Measurements from ENCODE around the gene CBR3. TPM values are rescaled to one million over a fixed set of nuclear protein-coding genes. Genes with fewer than 3 reads are reported as not detected.
"Not testable (repeated sequence)": the region's sequence is repeated elsewhere in the genome, so short reads cannot be mapped to it uniquely, and the experiment has no call there.

Gene CBR3
- total RNA-seq, 6 donors from 2014 or later: 3.8 to 8.4 (median 6.2) TPM

DNA sequence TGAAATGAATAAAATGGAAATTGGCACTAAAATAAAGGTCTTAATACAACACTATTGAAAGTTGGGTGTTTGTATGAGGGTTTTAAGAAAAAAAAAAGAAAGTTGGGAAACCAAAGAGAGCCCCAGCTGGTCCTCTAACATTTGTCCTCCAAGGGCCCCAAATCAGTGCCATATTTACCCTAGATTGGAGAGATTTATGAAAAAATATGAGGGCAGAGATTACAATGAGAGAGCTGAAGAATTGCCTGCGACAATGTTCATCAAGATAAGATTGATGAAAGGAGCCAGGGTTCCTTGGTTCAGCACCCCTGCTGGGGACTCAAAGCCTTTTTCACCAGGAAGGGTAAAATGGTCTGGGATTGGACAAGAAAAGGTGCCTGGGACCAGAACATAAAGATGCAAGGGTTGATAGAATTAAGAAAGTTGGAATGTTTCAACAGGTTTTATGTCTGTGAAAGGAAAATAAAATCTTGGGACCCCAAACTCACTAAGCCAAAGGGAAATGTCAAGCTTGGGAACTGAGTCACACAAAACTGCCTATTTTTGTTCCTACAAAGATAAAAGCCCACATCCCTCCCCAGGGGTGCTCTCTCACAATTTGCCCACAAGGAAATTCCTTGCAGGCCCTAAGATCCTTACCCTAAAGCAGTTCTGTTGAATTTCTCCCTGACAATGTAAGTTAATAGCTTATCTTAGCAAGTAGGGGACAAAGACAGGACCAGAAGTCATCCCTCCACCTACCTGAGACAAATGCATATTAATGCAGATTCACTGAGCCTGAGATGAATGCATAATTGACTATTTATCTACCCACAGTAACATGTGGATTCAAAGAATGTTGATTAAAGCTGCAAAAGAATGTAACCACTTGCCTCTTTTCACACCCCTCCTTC is 38.2 kb upstream of the CBR3 start:
- no peak overlapping the region for H3K4me3 ChIP-seq
- peaks cover 0 to 14% (median 4%) of the 10 kb centered on the region in 4 donors for H3K9me3 ChIP-seq
- no peak for DNase-seq
- no peaks in the 10 kb centered on the region for H3K4me1 ChIP-seq
- no peak for TF ChIP-seq POLR2AphosphoS5 (IDR thresholded peaks at IDR 0.05)
- TF ChIP-seq POLR2A (IDR thresholded peaks at IDR 0.05): no peak
- no peak for TF ChIP-seq EP300 (IDR thresholded peaks at IDR 0.05)
- no peak for TF ChIP-seq CTCF (IDR thresholded peaks at IDR 0.05)
- ATAC-seq (ENCODE audit: low FRiP score in 2 of 2): no peak
- H3K36me3 ChIP-seq: no peaks in the 10 kb centered on the region
- WGBS, 2 donors: 78% methylated on average over 1 of the region's 1 CpG
- H3K27ac ChIP-seq: no peak overlapping the region
- H3K27me3 ChIP-seq: no peaks in the 10 kb centered on the region

DNA sequence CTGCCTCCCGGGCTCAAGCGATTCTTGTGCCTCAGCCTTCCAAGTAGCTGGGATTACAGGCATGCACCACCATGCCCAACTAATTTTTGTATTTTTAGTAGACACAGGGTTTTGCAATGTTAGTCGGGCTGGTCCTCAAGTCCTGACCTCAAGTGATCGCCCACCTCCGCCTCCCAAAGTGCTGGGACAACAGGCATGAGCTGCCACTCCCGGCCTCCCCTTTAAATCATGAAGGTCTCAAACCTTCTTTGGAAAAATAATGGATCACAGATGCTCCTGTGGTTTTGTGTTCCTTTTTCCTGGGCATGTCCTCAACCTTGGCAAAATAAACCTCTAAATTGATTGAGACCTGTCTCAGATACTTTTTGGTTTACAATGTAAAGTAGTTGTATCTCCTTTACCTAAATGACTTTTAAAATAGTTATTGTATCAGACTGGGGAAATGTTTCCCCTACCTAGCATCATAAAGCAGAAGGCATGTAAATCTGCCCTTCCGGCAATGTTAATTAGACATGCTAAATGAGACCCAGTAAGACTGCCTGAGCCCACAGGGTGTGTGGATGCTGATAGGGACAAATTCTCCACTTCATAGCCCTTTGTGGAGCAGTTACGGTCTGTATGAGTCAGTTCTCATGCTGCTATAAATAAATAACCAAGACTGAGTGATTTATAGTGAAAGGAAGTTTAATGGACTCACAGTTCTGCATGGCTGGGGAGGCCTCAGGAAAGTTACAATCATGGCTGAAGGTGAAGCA is 37.3 kb upstream of the CBR3 start:
- ATAC-seq (ENCODE audit: low FRiP score in 2 of 2) (no peak), DNase-seq (no peak)
- H3K36me3 ChIP-seq: no peaks in the 10 kb centered on the region
- no peak overlapping the region for H3K27ac ChIP-seq
- no peaks in the 10 kb centered on the region for H3K27me3 ChIP-seq
- H3K9me3 ChIP-seq: peaks cover 0 to 14% (median 4%) of the 10 kb centered on the region in 4 donors
- H3K4me3 ChIP-seq: no peak overlapping the region
- TF ChIP-seq EP300 (IDR thresholded peaks at IDR 0.05): no peak
- no peak for TF ChIP-seq CTCF (IDR thresholded peaks at IDR 0.05)
- TF ChIP-seq POLR2AphosphoS5 (IDR thresholded peaks at IDR 0.05): no peak
- TF ChIP-seq POLR2A (IDR thresholded peaks at IDR 0.05): no peak
- no peaks in the 10 kb centered on the region for H3K4me1 ChIP-seq
- 77 to 82% methylated on average over 8 of the region's 8 CpGs for WGBS, 2 donors

- no peak overlapping the region for H3K27ac ChIP-seq
- no peaks in the 10 kb centered on the region for H3K4me1 ChIP-seq
- WGBS, 2 donors: 63 to 75% methylated on average over 2 of the region's 2 CpGs
- peaks cover 0 to 10% (median 3%) of the 10 kb centered on the region in 4 donors for H3K9me3 ChIP-seq
- no peak overlapping the region for H3K4me3 ChIP-seq
- ATAC-seq (ENCODE audit: low FRiP score in 2 of 2) (no peak), DNase-seq (no peak)
- no peak for TF ChIP-seq POLR2AphosphoS5 (IDR thresholded peaks at IDR 0.05)
- no peak for TF ChIP-seq CTCF (IDR thresholded peaks at IDR 0.05)
- TF ChIP-seq EP300 (IDR thresholded peaks at IDR 0.05): no peak
- no peak for TF ChIP-seq POLR2A (IDR thresholded peaks at IDR 0.05)
- no peaks in the 10 kb centered on the region for H3K36me3 ChIP-seq
- no peaks in the 10 kb centered on the region for H3K27me3 ChIP-seq
Observed at GRCh38 chr21:36098182-36098532, 36.7 kb upstream of the CBR3 start.

DNA sequence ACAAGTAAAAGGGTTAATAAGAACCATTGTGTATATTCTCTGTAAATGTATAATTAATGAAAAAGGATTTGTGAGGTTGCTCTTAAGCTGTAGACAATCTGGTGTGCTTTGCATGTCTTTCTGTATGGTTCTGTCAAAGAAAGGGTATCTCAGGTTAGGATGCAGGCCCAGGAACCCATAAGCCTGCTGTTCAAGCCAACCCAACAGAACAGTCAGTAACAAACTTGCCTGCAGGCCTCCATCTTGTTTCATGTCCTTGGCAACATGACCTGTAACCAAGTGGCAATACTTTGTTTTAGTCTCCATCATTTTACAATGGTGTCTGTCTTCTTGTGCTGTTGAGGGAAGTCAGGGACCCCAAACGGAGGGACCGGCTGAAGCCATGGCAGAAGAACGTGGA is 35.9 kb upstream of the CBR3 start:
- DNase-seq (no peak), ATAC-seq (ENCODE audit: low FRiP score in 2 of 2) (no peak)
- H3K4me1 ChIP-seq: no peaks in the 10 kb centered on the region
- no peak overlapping the region for H3K4me3 ChIP-seq
- 95 to 96% methylated on average over 3 of the region's 3 CpGs for WGBS, 2 donors
- H3K27ac ChIP-seq: no peak overlapping the region
- H3K9me3 ChIP-seq: peaks cover 0 to 1% (median 0%) of the 10 kb centered on the region in 4 donors
- H3K36me3 ChIP-seq: no peaks in the 10 kb centered on the region
- no peak for TF ChIP-seq POLR2A (IDR thresholded peaks at IDR 0.05)
- TF ChIP-seq CTCF (IDR thresholded peaks at IDR 0.05): no peak
- no peak for TF ChIP-seq POLR2AphosphoS5 (IDR thresholded peaks at IDR 0.05)
- TF ChIP-seq EP300 (IDR thresholded peaks at IDR 0.05): no peak
- H3K27me3 ChIP-seq: no peaks in the 10 kb centered on the region

GRCh38 chr21:36099695-36100211 is 35.1 kb upstream of the CBR3 start:
- DNase-seq; H3K27me3 ChIP-seq; ATAC-seq (ENCODE audit: low FRiP score in 2 of 2); H3K9me3 ChIP-seq; H3K4me3 ChIP-seq; H3K4me1 ChIP-seq; H3K27ac ChIP-seq; H3K36me3 ChIP-seq: not testable (repeated sequence)
- 58 to 59% methylated on average over 13 of the region's 13 CpGs for WGBS, 2 donors
